Effector memory CD4-positive, alpha-beta T cell (primary cell): ENCODE results near the gene CPAMD8.
"Not testable (repeated sequence)": the region's sequence is repeated elsewhere in the genome, so short reads cannot be mapped to it uniquely, and the experiment has no call there.

Source experiments
- DNase-seq, 3 donors: peaks; one replicate each; pipeline ENCODE4 v3.0.0-alpha.2; 2020
- H3K27ac ChIP-seq: 2 replicates; pipeline ENCODE4 v1.7.0; 2013; ENCODE audit warnings: mild to moderate bottlenecking, low read length, moderate library complexity; ENCODE audit not compliant: insufficient read depth, poor library complexity, severe bottlenecking
- H3K27me3 ChIP-seq: replicated peaks from 2 replicates; pipeline ENCODE4 v1.7.0; 2013; ENCODE audit warnings: mild to moderate bottlenecking, low read length; ENCODE audit not compliant: insufficient read depth, control insufficient read depth, poor library complexity, severe bottlenecking
- H3K36me3 ChIP-seq: 2 replicates; pipeline ENCODE4 v1.7.0; 2013; ENCODE audit warnings: mild to moderate bottlenecking, low read length, moderate library complexity; ENCODE audit not compliant: control insufficient read depth, insufficient read depth
- H3K4me1 ChIP-seq: 2 replicates; pipeline ENCODE4 v1.7.0; 2013; ENCODE audit warnings: low read length, mild to moderate bottlenecking; ENCODE audit not compliant: control insufficient read depth, insufficient read depth, poor library complexity, severe bottlenecking
- H3K4me3 ChIP-seq: 2 replicates; pipeline ENCODE4 v1.7.0; 2013; ENCODE audit warnings: low read length, low read depth, mild to moderate bottlenecking; ENCODE audit not compliant: insufficient read depth, poor library complexity, severe bottlenecking
- H3K9me3 ChIP-seq: 2 replicates; pipeline ENCODE4 v1.7.0; 2013; ENCODE audit warnings: mild to moderate bottlenecking, low read length, moderate library complexity; ENCODE audit not compliant: control insufficient read depth

The CPAMD8 gene

GRCh38 chr19:16943942-16944625, 82.5 kb downstream of the CPAMD8 start:
- H3K4me3 ChIP-seq: no peak overlapping the region
- no peaks in the 10 kb centered on the region for H3K27me3 ChIP-seq
- H3K27ac ChIP-seq: no peak overlapping the region
- no peaks in the 10 kb centered on the region for H3K36me3 ChIP-seq
- H3K9me3 ChIP-seq: no peaks in the 10 kb centered on the region
- no peaks in the 10 kb centered on the region for H3K4me1 ChIP-seq
- DNase-seq: no peak

- H3K27ac ChIP-seq: not testable (repeated sequence)
Measured at GRCh38 chr19:16943090-16943489, 83.5 kb downstream of the CPAMD8 start.

DNA sequence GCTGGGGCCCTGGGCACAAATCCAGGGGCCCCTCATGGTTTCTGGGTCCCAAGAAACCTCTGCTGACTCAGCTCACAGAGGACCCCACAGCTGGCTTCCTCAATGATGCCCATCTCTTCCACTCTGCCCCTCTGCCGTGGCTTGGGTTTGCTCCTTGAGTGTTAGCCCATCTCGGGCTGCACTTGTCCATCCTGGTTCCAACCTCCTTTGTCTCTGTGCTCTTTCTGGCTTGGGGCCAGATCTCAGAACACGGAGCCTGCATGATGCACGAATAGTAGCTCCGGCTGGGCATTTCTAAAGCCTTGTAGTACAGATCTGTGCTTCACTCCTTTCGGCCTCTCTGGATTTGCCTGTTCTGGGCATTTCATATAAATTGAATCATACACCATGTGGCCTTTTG, 84.0 kb downstream of the CPAMD8 start:
- Histone ChIP-seq H3K4me1 (no peaks in the 10 kb centered on the region), H3K27ac (no peak overlapping the region), H3K9me3 (no peaks in the 10 kb centered on the region), H3K4me3 (no peak overlapping the region), H3K36me3 (no peaks in the 10 kb centered on the region), H3K27me3 (no peaks in the 10 kb centered on the region)
- no peak for DNase-seq

More at GRCh38 chr19:16943090-16943489, 83.5 kb downstream of the CPAMD8 start:
- not testable (repeated sequence) for H3K27me3 ChIP-seq, H3K4me1 ChIP-seq, H3K36me3 ChIP-seq, H3K9me3 ChIP-seq, H3K4me3 ChIP-seq, DNase-seq

GRCh38 chr19:16940626-16941025, 86.0 kb downstream of the CPAMD8 start:
- no peaks in the 10 kb centered on the region for H3K27me3 ChIP-seq
- H3K9me3 ChIP-seq: no peaks in the 10 kb centered on the region
- no peaks in the 10 kb centered on the region for H3K4me1 ChIP-seq
- no peak overlapping the region for H3K4me3 ChIP-seq
- H3K36me3 ChIP-seq: no peaks in the 10 kb centered on the region
- no peak overlapping the region for H3K27ac ChIP-seq
- DNase-seq: no peak

GRCh38 chr19:16940063-16940462, 86.5 kb downstream of the CPAMD8 start:
- not testable (repeated sequence) for H3K4me3 ChIP-seq, H3K27me3 ChIP-seq, H3K36me3 ChIP-seq, H3K27ac ChIP-seq, H3K9me3 ChIP-seq, DNase-seq, H3K4me1 ChIP-seq

GRCh38 chr19:16938211-16938610, 88.4 kb downstream of the CPAMD8 start:
- DNase-seq: no peak
- Histone ChIP-seq H3K9me3 (no peaks in the 10 kb centered on the region), H3K36me3 (no peaks in the 10 kb centered on the region), H3K4me3 (no peak overlapping the region), H3K4me1 (no peaks in the 10 kb centered on the region), H3K27ac (no peak overlapping the region), H3K27me3 (no peaks in the 10 kb centered on the region)

- not testable (repeated sequence) for H3K4me3 ChIP-seq, H3K4me1 ChIP-seq, H3K27me3 ChIP-seq, H3K27ac ChIP-seq, DNase-seq, H3K9me3 ChIP-seq, H3K36me3 ChIP-seq
Measured at GRCh38 chr19:16937796-16938195, 88.8 kb downstream of the CPAMD8 start.

DNA sequence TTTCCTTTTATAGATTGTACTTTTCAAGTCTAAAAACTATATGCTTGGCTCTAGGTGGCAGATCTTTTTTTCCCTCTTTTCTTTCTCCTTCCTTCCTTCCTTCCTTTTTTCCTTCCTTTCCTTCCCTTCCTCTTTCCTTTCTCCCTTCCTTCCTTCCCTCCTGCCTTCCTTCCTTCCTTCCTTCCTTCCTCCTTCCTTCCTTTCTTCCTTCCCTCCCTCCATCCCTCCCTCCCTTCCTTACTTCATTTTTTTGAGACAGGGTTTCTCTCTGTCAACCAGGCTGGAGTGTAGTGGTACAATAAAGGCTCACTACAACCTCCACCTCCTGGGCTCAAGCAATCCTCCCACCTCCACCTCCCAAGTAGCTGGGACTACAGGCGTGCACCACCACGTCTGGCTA, 89.7 kb downstream of the CPAMD8 start:
- Histone ChIP-seq H3K4me3 (no peak overlapping the region), H3K27ac (no peak overlapping the region), H3K9me3 (no peaks in the 10 kb centered on the region), H3K36me3 (no peaks in the 10 kb centered on the region), H3K27me3 (no peaks in the 10 kb centered on the region), H3K4me1 (no peaks in the 10 kb centered on the region)
- no peak for DNase-seq

DNA sequence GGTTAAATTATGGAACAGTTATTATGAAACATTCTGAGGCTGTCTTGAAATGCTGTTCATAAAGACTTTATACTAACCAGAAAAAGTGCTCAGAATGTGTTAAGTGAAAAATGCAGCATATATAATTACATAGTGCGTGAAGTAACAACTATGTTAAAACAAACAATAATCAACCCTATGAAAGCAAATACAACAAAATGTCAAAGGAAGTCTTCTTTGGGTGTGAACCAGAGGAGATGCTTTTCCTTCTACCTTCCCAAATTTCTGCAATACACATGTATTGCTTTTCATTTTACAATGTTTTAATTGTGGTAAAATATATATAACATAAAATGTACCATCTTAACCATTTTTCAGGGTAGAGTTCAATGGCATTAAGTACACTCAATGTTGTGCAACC, 92.1 kb downstream of the CPAMD8 start:
- no peaks in the 10 kb centered on the region for H3K9me3 ChIP-seq
- no peaks in the 10 kb centered on the region for H3K27me3 ChIP-seq
- no peak for DNase-seq
- H3K27ac ChIP-seq: no peak overlapping the region
- no peaks in the 10 kb centered on the region for H3K36me3 ChIP-seq
- H3K4me1 ChIP-seq: no peaks in the 10 kb centered on the region
- H3K4me3 ChIP-seq: no peak overlapping the region

DNA sequence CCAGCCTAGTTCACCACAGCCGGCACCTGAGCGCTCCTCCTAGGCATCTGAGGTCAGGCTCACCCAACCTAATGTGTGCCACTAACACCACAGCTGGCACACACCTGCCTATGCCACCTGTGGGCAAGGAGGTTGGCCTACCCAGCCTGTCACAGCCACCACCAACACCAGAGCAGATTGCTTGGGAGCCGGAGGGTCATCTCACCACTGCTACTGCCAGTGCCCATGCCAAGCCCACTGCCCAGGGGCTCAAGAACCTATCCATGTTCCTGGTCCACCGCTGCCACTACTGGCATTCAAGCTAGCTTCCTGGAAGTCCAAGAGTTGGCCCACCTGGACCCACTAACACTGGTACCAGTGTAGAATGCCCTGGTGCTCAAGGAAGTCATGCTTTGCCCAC, 95.3 kb downstream of the CPAMD8 start:
- Histone ChIP-seq H3K27me3 (no peaks in the 10 kb centered on the region), H3K4me3 (no peak overlapping the region), H3K27ac (no peak overlapping the region), H3K9me3 (no peaks in the 10 kb centered on the region), H3K36me3 (no peaks in the 10 kb centered on the region), H3K4me1 (no peaks in the 10 kb centered on the region)
- DNase-seq: no peak
